B cell (primary cell): Measurements from ENCODE around the gene USH1C. TPM values are rescaled to one million over a fixed set of nuclear protein-coding genes. Genes with fewer than 3 reads are reported as not detected.

Experiments used
- ATAC-seq: fragments of 200-7000 bp; cut with Tn5 transposase; one replicate; pipeline ENCODE4 v1.10.0; 2021; ENCODE audit warnings: low read depth, mild to moderate bottlenecking, moderate number of reproducible peaks, moderate library complexity
- CTCF ChIA-PET: fragments of 350-600 bp; sonication (Branson Sonifier 250); formaldehyde crosslinking; loops from one replicate; lab custom pipeline; 2021; ENCODE audit warnings: antibody characterized with exemption, inconsistent platforms; lab: Charles Lee
- POLR2A ChIA-PET: fragments of 350-600 bp; sonication (Branson Sonifier 250); formaldehyde crosslinking; loops from one replicate; lab custom pipeline; 2021; ENCODE audit warnings: antibody characterized with exemption; lab: Charles Lee
- DNase-seq: peaks from one replicate; pipeline ENCODE4 v3.0.0; 2013
- H2AFZ ChIP-seq: 2 replicates; pipeline ENCODE4 v1.6.1; 2012; ENCODE audit warnings: mild to moderate bottlenecking, low read depth, low read length; ENCODE audit not compliant: insufficient read depth, poor library complexity, severe bottlenecking
- H3K27ac ChIP-seq, 2 donors: 1 replicate in 1 of 2; 2 replicates in 1 of 2; pipeline ENCODE4 v1.5.1; 2012 to 2013; ENCODE audit warnings: low read length in 2 of 2, mild to moderate bottlenecking in 2 of 2, moderate library complexity in 1 of 2
- H3K27me3 ChIP-seq, 4 experiments: fragments of 200-600 bp in 1 of 4; sonication (generic) in 1 of 4; replicated peaks in 1 of 4; 1 replicate in 2 of 4; 2 replicates in 2 of 4; pipeline versions ENCODE4 v1.6.1 to v1.7.0; 2013 to 2016; ENCODE audit warnings: low read length in 3 of 4, mild to moderate bottlenecking in 2 of 4, mixed read lengths in 1 of 4, moderate library complexity in 1 of 4; ENCODE audit not compliant: insufficient read depth in 4 of 4, control insufficient read depth in 3 of 4; ENCODE audit errors: control extremely low read depth in 1 of 4
- H3K36me3 ChIP-seq, 2 experiments: replicated peaks in 1 of 2; 1 replicate in 1 of 2; 2 replicates in 1 of 2; pipeline versions ENCODE4 v1.6.1 to v1.7.1; 2013; ENCODE audit warnings: low read length in 1 of 2; ENCODE audit not compliant: insufficient read depth in 2 of 2, control insufficient read depth in 1 of 2; ENCODE audit errors: control extremely low read depth in 1 of 2, extremely low read depth in 1 of 2
- H3K4me1 ChIP-seq, 2 donors: fragments of 200-600 bp in 1 of 2; sonication (generic) in 1 of 2; 1 replicate in 1 of 2; 2 replicates in 1 of 2; pipeline versions ENCODE4 v1.5.1 to v1.6.1; 2013 to 2017; ENCODE audit warnings: low read length in 2 of 2; ENCODE audit not compliant: control insufficient read depth in 2 of 2, insufficient read depth in 2 of 2
- H3K4me2 ChIP-seq: replicated peaks from 2 replicates; pipeline ENCODE3; 2012; ENCODE audit warnings: mild to moderate bottlenecking, low read depth, low read length; ENCODE audit not compliant: poor library complexity, severe bottlenecking
- H3K4me3 ChIP-seq, 5 experiments: fragments of 200-600 bp in 1 of 5; sonication (generic) in 1 of 5; 1 replicate in 3 of 5; 2 replicates in 2 of 5; pipeline versions ENCODE4 v1.5.1 to v1.7.0; 2011 to 2016; ENCODE audit warnings: low read length in 4 of 5, mild to moderate bottlenecking in 4 of 5, low read depth in 2 of 5, control low read depth in 1 of 5, moderate library complexity in 1 of 5; ENCODE audit not compliant: insufficient read depth in 1 of 5; ENCODE audit errors: control extremely low read depth in 1 of 5, extremely low read depth in 1 of 5
- H3K79me2 ChIP-seq: fragments of 200-600 bp; sonication (generic); one replicate; pipeline ENCODE4 v1.6.0; 2016; ENCODE audit warnings: low read length; ENCODE audit not compliant: control insufficient read depth, insufficient read depth
- H3K9ac ChIP-seq: fragments of 200-600 bp; sonication (generic); 2 replicates; pipeline ENCODE4 v1.6.1; 2017; ENCODE audit warnings: mild to moderate bottlenecking, low read length, moderate library complexity
- H3K9me3 ChIP-seq, 3 donors: one replicate each; pipeline versions ENCODE4 v1.6.1 to v1.7.1; 2013; ENCODE audit warnings: low read length in 2 of 3; ENCODE audit not compliant: control insufficient read depth in 2 of 3, insufficient read depth in 1 of 3; ENCODE audit errors: control extremely low read depth in 1 of 3
- H4K20me1 ChIP-seq: 2 replicates; pipeline ENCODE4 v1.6.0; 2012; ENCODE audit warnings: mild to moderate bottlenecking, low read length; ENCODE audit not compliant: insufficient read depth, control insufficient read depth, poor library complexity, severe bottlenecking
- H3K27ac Mint-ChIP-seq: one replicate; pipeline ENCODE4 v1.8.0; 2021; ENCODE audit warnings: mixed read lengths
- H3K27me3 Mint-ChIP-seq: one replicate; pipeline ENCODE4 v1.8.0; 2021; ENCODE audit warnings: mixed read lengths
- H3K4me1 Mint-ChIP-seq: one replicate; pipeline ENCODE4 v1.8.0; 2021; ENCODE audit warnings: mixed read lengths
- H3K4me3 Mint-ChIP-seq: one replicate; pipeline ENCODE4 v1.8.0; 2021; ENCODE audit warnings: mixed read lengths
- H3K9me3 Mint-ChIP-seq: one replicate; pipeline ENCODE4 v1.8.0; 2022; ENCODE audit warnings: mixed read lengths; ENCODE audit not compliant: insufficient read depth
- EZH2 ChIP-seq: IDR thresholded peaks from 2 replicates; pipeline ENCODE4 v1.6.1; 2012; ENCODE audit warnings: borderline replicate concordance, low read depth, mild to moderate bottlenecking, moderate library complexity, low read length; ENCODE audit not compliant: insufficient read depth, poor library complexity, severe bottlenecking
- WGBS: methylation state at CpG from one replicate; pipeline ENCODE4 v1.1.5; 2013; ENCODE audit warnings: missing lambda C conversion rate; ENCODE audit not compliant: insufficient coverage; 5-methylcytosine and 5-hydroxymethylcytosine counted together
- intact Hi-C: fragments of 100-400 bp; cut with micrococcal nuclease; formaldehyde crosslinking; loops from one replicate; pipeline ENCODE4 v1.10.0; 2022
- polyA plus RNA-seq: library from polyadenylated mRNA; depleted of rRNA; stranded (reverse); fragments of >200 nt; gene quantifications from 2 replicates; pipeline ENCODE4 v1.2.3, GENCODE V29; 2012
- total RNA-seq, 2 donors: library from RNA; stranded (reverse); fragments of 120-200 nt in 1 of 2; gene quantifications; 1 replicate in 1 of 2; 2 replicates in 1 of 2; pipeline versions ENCODE4 v1.2.3 to v1.2.4, GENCODE V29; 2013 to 2022
- TF ChIP-seq, protein P1 (sequence below): fragments of 200-600 bp; IDR thresholded peaks from one replicate; pipeline ENCODE4 v1.8.0; 2022; ENCODE audit warnings: antibody characterized with exemption, mild to moderate bottlenecking

The USH1C gene
- total and polyA plus RNA-seq, 2 donors (not counting 1 experiment from before 2014, with no cell fraction given), result not detected

- peaks cover 4% of the 10 kb centered on the region for H3K27me3 Mint-ChIP-seq
- no peak for TF ChIP-seq EZH2
- TF ChIP-seq, protein P1, sequence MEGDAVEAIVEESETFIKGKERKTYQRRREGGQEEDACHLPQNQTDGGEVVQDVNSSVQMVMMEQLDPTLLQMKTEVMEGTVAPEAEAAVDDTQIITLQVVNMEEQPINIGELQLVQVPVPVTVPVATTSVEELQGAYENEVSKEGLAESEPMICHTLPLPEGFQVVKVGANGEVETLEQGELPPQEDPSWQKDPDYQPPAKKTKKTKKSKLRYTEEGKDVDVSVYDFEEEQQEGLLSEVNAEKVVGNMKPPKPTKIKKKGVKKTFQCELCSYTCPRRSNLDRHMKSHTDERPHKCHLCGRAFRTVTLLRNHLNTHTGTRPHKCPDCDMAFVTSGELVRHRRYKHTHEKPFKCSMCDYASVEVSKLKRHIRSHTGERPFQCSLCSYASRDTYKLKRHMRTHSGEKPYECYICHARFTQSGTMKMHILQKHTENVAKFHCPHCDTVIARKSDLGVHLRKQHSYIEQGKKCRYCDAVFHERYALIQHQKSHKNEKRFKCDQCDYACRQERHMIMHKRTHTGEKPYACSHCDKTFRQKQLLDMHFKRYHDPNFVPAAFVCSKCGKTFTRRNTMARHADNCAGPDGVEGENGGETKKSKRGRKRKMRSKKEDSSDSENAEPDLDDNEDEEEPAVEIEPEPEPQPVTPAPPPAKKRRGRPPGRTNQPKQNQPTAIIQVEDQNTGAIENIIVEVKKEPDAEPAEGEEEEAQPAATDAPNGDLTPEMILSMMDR, result no peak
- H3K27ac Mint-ChIP-seq, result no peak overlapping the region
Measured at GRCh38 chr11:17571431-17572358, 27.5 kb upstream of the USH1C start.

DNA sequence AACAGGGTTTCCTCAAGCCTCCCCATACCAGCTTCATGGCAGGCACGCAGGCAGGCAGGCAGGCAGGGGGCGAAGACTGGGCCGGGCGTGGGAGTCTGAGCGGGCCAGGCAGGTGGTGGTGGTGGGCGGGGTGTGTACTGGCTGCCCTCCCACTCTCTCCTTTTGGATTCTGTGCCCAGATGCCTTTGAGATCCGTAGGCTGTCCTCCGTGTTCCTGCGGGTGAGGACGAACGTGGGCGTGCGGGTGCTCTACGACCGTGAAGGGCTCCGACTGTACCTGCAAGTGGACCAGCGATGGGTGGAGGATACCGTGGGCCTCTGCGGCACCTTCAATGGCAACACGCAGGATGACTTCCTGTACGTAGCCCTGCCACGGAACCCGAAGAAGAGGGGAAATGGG lies 25.8 kb upstream of the USH1C start:
- H3K27me3 Mint-ChIP-seq, result peaks cover 4% of the 10 kb centered on the region
- POLR2A ChIA-PET, result no interaction called here
- 90% methylated on average over 22 of the region's 23 CpGs for WGBS

More at GRCh38 chr11:17571431-17572358, 27.5 kb upstream of the USH1C start:
- POLR2A ChIA-PET, result no interaction called here
- H3K4me1 ChIP-seq, result no peaks in the 10 kb centered on the region
- H3K4me2 ChIP-seq, result no peak overlapping the region
- no peak overlapping the region for H3K27ac ChIP-seq
- 89% methylated on average over 13 of the region's 14 CpGs for WGBS
- intact Hi-C loops, result no loop called here
- H4K20me1 ChIP-seq, result no peaks in the 10 kb centered on the region
- H3K36me3 ChIP-seq, result no peaks in the 10 kb centered on the region
- peaks cover 5% of the 10 kb centered on the region for H3K4me1 Mint-ChIP-seq
- H3K79me2 ChIP-seq, result no peaks in the 10 kb centered on the region
- ATAC-seq (no peak), DNase-seq (no peak)
- no peak overlapping the region for H3K9ac ChIP-seq
- no peaks in the 10 kb centered on the region for H3K9me3 Mint-ChIP-seq
- H3K9me3 ChIP-seq, result no peaks in the 10 kb centered on the region
- CTCF ChIA-PET, result interaction anchor here (1.3 kb wide), 1 partner anchor 27 kb away, joined by 3 read pairs; no protein-coding TSS in a partner anchor
- no peak overlapping the region for H2AFZ ChIP-seq
- H3K4me3 Mint-ChIP-seq, result no peak overlapping the region
- H3K4me3 ChIP-seq, result no peak overlapping the region
- no peaks in the 10 kb centered on the region for H3K27me3 ChIP-seq

More for the DNA sequence above, 25.8 kb upstream of the USH1C start:
- intact Hi-C loops, result no loop called here
- no peaks in the 10 kb centered on the region for H3K4me1 ChIP-seq
- H3K79me2 ChIP-seq, result no peaks in the 10 kb centered on the region
- CTCF ChIA-PET, result no interaction called here
- H3K4me3 Mint-ChIP-seq, result no peak overlapping the region
- ATAC-seq (no peak), DNase-seq (no peak)
- H3K4me2 ChIP-seq, result no peak overlapping the region
- no peak overlapping the region for H3K9ac ChIP-seq
- H3K27ac ChIP-seq, result no peak overlapping the region
- H3K9me3 ChIP-seq, result no peaks in the 10 kb centered on the region
- H4K20me1 ChIP-seq, result no peaks in the 10 kb centered on the region
- no peaks in the 10 kb centered on the region for H3K36me3 ChIP-seq
- H2AFZ ChIP-seq, result no peak overlapping the region
- no peak overlapping the region for H3K27ac Mint-ChIP-seq
- H3K4me1 Mint-ChIP-seq, result peaks cover 5% of the 10 kb centered on the region
- no peak overlapping the region for H3K4me3 ChIP-seq
- H3K27me3 ChIP-seq, result no peaks in the 10 kb centered on the region
- TF ChIP-seq, protein P1, result no peak
- TF ChIP-seq EZH2, result no peak
- no peaks in the 10 kb centered on the region for H3K9me3 Mint-ChIP-seq
